Immature natural killer cell (primary cell): ENCODE data around the gene FOXP1. TPM values are rescaled to one million over a fixed set of nuclear protein-coding genes. Genes with fewer than 3 reads are reported as not detected.

Experiments used
- DNase-seq, 3 donors: peaks; one replicate each; pipeline ENCODE4 v3.0.0; 2022; ENCODE audit warnings: mixed read lengths in 1 of 3
- H3K27ac Mint-ChIP-seq, 6 donors: one replicate each; pipeline ENCODE4 v1.8.0; 2020; ENCODE audit warnings: mixed read lengths in 6 of 6, mild to moderate bottlenecking in 5 of 6, inconsistent platforms in 4 of 6, moderate library complexity in 3 of 6
- H3K27me3 Mint-ChIP-seq, 3 donors: one replicate each; pipeline ENCODE4 v1.8.0; 2020 to 2021; ENCODE audit warnings: low read depth in 3 of 3, mild to moderate bottlenecking in 3 of 3, mixed read lengths in 3 of 3, moderate library complexity in 3 of 3, inconsistent platforms in 1 of 3
- H3K36me3 Mint-ChIP-seq, 3 donors: one replicate each; pipeline ENCODE4 v1.8.0; 2020; ENCODE audit warnings: mixed read lengths in 3 of 3, inconsistent platforms in 2 of 3, mild to moderate bottlenecking in 2 of 3
- H3K4me1 Mint-ChIP-seq, 2 donors: one replicate each; pipeline ENCODE4 v1.8.0; 2020; ENCODE audit warnings: inconsistent platforms in 2 of 2, mild to moderate bottlenecking in 2 of 2, mixed read lengths in 2 of 2, moderate library complexity in 1 of 2
- H3K4me3 Mint-ChIP-seq, 5 donors: one replicate each; pipeline ENCODE4 v1.8.0; 2020; ENCODE audit warnings: mild to moderate bottlenecking in 5 of 5, mixed read lengths in 5 of 5, inconsistent platforms in 3 of 5, moderate library complexity in 3 of 5
- H3K9me3 Mint-ChIP-seq, 6 donors: one replicate each; pipeline ENCODE4 v1.8.0; 2020; ENCODE audit warnings: mild to moderate bottlenecking in 6 of 6, mixed read lengths in 6 of 6, inconsistent platforms in 4 of 6, moderate library complexity in 3 of 6
- polyA plus RNA-seq, 3 donors: library from polyadenylated mRNA; unstranded; fragments of 300-500 nt; fragmentation: Illumina TruSeq; gene quantifications; one replicate each; pipeline ENCODE4 v1.2.3, GENCODE V29; 2021

Gene FOXP1
- polyA plus RNA-seq, 3 donors from 2014 or later: 68.2 to 133 (median 84.0) TPM

DNA sequence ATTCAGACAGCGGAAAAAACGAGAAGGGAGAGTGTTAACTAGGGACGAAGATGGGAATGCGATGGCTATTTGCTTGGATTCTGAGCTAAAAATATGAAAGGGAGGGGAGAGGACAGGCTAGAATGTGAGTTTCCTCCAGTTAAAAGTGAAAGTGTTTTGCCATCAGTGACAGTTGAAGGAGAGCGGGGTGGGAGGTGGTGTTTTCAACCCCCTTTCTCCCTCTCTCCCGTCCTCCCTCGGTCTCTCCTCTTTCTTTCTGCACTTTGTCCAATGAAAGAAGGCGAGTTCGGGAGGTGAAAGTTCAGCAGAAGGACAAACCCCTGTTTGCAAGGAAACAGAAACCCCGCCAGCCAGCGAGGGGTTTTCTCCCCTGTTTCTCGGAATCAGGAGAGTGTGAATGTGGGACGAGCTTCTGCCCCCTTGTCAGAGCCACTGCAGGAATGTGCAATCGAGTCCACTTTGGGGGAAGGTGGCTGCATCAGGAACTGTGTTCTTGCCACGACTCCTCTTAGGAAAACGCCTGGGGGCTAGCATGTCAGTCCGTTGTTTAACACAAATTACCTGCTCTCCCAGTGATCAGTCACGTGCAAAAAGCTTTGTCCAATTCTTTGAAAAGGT lies 975 bp upstream of the FOXP1 start:
- Mint-ChIP-seq H3K9me3 (no peaks in the 10 kb centered on the region), H3K27ac (peak overlapping the region; percentile 78 to 93 (median 92)), H3K4me1 (peaks cover 29 to 49% of the 10 kb centered on the region in 2 donors), H3K27me3 (peaks cover 14 to 25% (median 23%) of the 10 kb centered on the region in 3 donors), H3K4me3 (peak overlapping the region; percentile 94 to 97 (median 96)), H3K36me3 (no peaks in the 10 kb centered on the region)
- peak; percentile 36 to 50 (median 43) for DNase-seq

DNA sequence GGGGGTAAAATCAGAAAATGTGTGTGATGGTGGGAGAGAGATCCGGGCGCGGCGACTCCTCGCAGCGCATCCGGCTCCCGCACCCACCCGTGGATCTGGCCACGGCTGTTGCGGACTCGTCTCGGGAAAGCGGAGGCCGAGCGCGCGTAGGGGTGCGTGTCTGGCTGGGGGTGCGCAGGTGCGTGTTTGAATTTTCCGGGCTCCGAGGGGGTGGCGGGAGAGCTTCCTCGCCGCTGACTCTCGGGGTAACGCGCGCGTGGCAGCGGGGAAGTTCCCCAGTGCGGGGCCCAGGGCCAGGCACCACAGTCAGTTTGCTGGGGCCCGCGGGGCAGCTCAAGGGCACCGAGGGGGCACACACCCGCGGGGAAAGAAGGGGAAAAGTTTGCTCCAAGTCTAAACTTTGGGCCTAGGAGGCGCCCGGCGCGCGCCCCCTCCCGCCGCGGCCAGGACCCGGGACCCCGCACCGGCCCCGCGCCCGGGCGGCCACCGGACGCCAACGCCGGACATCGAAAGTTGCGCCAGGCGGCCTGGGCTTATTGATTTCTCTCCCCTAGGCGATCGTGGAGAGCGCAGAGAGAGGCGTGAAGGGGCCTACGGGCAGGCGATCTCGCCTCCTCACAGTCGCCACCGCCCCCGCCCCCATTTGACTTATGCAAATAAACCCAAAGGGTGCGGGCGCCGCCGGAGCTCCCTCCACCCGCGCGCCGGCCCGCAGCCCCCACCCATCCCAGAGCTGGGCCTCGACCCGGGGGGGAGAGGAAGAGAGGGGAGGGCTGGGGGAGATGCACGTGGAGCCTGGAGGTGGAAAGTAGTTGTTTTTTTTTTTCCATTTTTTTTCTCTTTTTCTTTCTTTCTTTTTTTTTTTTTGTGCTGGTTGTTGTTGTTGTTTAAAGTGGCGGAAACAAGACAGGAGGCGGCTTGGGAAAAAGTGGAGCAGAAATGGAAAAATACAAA lies 639 bp downstream of the FOXP1 start:
- peak; percentile 46 to 49 (median 47) for DNase-seq
- Mint-ChIP-seq H3K4me3 (peak overlapping the region; percentile 92 to 96 (median 95)), H3K27me3 (peaks cover 12 to 29% (median 23%) of the 10 kb centered on the region in 3 donors), H3K9me3 (no peaks in the 10 kb centered on the region), H3K4me1 (peaks cover 29 to 49% of the 10 kb centered on the region in 2 donors), H3K27ac (peak overlapping the region; percentile 39 to 91 (median 88)), H3K36me3 (no peaks in the 10 kb centered on the region)

DNA sequence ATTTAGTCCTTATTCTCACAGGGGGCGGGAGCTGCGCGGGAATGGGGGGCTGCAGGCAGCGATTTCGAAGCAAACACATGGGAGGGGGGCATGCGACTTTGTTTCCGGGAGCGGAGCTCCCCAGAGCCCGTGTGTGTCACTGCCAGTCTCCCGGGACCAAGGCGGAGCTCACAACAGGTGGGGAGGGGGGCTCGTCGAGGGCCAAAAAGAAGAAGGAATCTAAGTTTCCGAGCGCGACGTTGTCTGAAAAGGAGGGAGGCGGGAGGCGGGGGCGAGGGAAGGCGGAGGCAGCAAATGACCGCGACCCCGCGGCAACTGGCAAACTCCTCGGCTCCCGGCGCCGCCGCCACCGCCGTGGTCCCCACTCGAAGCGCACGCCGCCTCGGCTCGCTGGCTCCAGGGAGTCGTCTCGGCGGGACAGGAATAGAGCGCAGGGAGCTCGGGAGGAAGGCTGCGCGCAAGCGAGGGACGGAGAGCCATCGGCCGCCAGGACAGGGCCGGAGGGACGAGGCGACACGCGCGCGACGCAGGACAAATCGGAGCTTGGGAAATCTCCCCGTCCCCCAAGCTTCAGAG lies 1.4 kb downstream of the FOXP1 start:
- Mint-ChIP-seq H3K36me3 (peaks cover 1 to 3% (median 2%) of the 10 kb centered on the region in 3 donors), H3K9me3 (no peaks in the 10 kb centered on the region), H3K27me3 (peaks cover 12 to 29% (median 23%) of the 10 kb centered on the region in 3 donors), H3K4me3 (peak overlapping the region; percentile 92 to 96 (median 93)), H3K4me1 (peaks cover 29 to 56% of the 10 kb centered on the region in 2 donors), H3K27ac (peak overlapping the region in 5 of 6 donors; percentile 66 to 78 (median 76))
- DNase-seq: peak; percentile 22 to 28 (median 25)

DNA sequence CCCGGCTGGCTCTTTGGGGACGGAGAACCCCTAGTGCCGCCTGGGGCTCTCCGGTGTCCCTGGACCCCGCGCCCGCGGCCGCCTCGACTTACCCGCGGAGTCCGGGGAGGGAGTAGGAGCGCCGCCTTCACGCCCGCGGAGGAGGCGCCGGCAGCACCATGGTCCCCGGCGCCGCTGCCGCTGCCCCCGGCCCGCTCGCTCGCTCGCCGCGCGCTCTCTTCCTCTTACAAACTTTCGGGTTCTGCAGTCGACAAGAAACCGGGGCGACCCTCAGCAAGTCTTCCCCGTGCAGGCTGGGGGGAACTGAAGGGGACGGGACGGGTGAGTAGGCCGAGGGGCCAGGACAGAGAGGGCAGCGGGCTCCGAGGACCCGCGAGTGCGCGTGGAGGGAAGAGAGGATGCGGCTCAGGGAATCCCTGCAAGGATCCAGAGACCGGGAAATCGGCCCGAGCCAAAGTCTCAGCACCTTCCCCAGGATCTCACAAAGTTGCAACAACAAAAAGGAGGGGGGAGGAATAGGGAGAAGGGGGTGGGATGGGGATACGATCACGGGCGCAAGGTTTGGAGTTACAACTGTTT lies 2.0 kb downstream of the FOXP1 start:
- DNase-seq: peak; percentile 20 to 29 (median 25)
- Mint-ChIP-seq H3K4me1 (peaks cover 29 to 57% of the 10 kb centered on the region in 2 donors), H3K36me3 (peaks cover 3 to 4% (median 4%) of the 10 kb centered on the region in 3 donors), H3K4me3 (peak overlapping the region; percentile 92 to 96 (median 93)), H3K9me3 (no peaks in the 10 kb centered on the region), H3K27ac (peak overlapping the region in 3 of 6 donors; percentile 72 to 78 (median 78)), H3K27me3 (peaks cover 12 to 29% (median 23%) of the 10 kb centered on the region in 3 donors)

DNA sequence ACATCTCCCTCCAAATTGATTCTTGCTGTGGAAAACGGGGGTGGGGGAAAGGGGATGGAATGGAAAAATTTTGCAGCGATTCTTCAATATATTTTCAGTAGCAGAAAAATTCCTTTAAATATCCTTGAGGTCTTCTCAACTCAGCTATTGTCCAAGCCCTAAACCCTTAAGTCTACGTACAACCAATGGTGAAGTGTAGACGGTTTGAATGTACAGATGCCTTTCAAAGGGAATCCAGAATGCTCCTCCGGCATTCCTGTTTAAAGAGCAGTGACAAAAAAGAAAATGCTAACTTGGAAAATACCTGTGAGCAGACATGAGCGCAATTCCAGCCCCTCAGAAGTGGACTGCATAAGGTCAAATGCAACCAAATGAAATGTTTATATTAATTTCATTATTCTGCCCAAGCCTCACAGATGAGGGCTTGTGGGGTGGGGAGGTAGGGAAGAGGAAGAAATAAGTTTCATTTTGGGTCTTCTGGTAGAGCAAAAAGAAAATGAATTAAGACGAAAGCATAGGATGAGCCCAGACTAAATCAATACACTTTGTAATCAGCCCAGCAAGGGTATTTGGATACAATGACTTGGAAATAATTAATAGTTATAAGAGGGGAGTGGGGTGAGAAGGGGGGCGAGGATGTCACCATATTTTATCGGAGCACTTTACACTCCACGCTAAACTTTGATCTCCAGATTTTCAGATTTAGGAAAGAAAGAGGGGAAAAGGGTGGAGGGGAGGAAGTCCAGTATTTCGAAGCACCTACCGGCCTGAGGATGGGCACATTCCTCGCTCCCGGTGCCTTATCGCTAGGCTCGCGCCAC lies 2.7 kb downstream of the FOXP1 start:
- Mint-ChIP-seq H3K9me3 (no peaks in the 10 kb centered on the region), H3K4me3 (peak overlapping the region; percentile 87 to 96 (median 92)), H3K36me3 (peaks cover 3 to 4% (median 4%) of the 10 kb centered on the region in 3 donors), H3K27ac (peak overlapping the region in 3 of 6 donors; percentile 4 to 62 (median 62)), H3K27me3 (peaks cover 12 to 29% (median 23%) of the 10 kb centered on the region in 3 donors), H3K4me1 (peaks cover 25 to 50% of the 10 kb centered on the region in 2 donors)
- no peak for DNase-seq

DNA sequence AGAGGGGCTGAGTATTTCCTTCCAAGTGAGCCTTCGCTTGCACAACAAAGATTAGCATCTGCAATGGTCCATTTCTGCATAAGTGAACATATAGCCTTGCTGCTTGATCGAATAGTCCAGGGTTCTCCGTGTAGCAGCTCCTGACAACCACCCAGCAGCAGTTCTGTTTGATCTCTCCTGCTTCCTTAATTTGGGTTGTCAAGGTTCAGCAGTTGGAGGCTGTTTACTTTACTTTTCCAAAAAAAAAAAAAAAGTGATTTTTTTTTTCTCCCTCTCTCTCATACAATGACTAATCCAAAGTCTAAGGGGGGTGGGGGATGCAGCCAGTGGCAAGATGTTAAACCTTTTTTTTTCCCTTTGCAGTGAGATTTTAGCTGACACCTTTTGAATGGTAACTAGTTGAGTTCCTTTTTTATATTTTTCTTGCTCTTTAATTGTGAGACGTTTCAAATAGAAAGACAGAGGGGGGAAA lies 3.6 kb downstream of the FOXP1 start:
- Mint-ChIP-seq H3K27ac (no peak overlapping the region), H3K36me3 (peaks cover 3 to 12% (median 4%) of the 10 kb centered on the region in 3 donors), H3K9me3 (no peaks in the 10 kb centered on the region), H3K4me3 (peak overlapping the region; percentile 6 to 65 (median 34)), H3K27me3 (peaks cover 12 to 29% (median 23%) of the 10 kb centered on the region in 3 donors), H3K4me1 (peaks cover 20 to 41% of the 10 kb centered on the region in 2 donors)
- no peak for DNase-seq

DNA sequence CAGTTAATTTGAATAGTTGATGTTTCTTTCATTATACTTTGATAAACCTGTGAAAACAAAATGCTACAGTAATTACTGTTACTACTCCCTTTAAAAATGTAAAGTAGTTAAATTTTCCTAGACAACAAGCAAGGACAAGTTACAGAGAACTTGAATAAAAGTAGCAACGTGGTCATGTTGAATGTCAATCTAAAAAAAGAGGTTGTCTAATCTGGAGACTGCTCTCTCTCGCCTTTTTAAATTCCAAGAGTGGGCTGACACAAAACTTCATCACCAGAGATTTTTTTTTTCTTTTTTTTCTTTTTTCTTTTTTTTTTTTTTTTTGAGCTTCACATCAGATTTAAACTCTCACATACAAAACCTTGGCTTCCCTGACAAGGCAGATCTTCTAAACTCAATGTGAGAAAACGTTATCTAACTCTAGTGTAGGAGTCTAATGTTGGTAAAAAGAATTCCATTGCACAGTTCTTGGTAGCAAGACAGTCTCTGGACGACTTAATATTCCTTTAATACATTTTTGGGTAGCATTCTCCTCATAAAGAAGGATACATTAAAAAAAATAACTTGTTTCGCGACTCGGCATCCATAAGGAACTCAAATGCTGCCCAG lies 4.1 kb downstream of the FOXP1 start:
- no peak overlapping the region for H3K27ac Mint-ChIP-seq
- H3K36me3 Mint-ChIP-seq: peaks cover 3 to 12% (median 4%) of the 10 kb centered on the region in 3 donors
- H3K9me3 Mint-ChIP-seq: no peaks in the 10 kb centered on the region
- H3K27me3 Mint-ChIP-seq: peaks cover 12 to 27% (median 21%) of the 10 kb centered on the region in 3 donors
- peaks cover 15 to 36% of the 10 kb centered on the region in 2 donors for H3K4me1 Mint-ChIP-seq
- no peak for DNase-seq
- peak overlapping the region in 2 of 5 donors; percentile 17 to 18 for H3K4me3 Mint-ChIP-seq

DNA sequence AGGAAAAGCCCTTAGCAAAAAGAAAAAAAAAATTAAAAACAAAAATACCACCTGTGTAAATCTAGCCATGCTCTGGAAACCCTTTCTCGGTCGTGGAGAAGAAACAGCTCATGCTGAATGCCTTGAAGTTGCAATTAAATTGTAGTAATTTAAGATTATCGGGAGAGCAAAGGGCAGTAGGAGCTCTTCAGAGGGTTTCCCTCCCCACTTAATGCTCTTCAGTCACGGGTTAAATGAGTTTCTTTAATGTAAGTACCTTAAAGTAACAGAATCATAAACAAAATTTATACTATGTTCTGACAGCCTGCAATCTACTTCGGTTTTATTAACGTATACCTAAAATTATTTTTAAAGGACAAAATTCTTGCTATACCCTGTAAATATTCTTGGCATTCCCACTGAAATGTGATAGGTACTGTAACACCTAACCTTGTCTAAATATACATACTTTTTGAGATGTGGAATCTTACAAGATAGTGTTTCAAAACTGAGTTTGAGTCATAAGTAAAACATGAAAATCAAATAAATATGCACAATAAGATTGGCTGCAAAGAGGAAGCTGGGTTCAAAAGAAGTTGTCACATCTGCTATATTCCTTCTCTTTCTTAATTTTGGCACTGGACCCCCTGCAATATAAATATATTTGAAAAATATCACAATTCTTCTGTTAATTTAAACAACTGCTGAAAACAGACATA lies 5.3 kb downstream of the FOXP1 start:
- H3K36me3 Mint-ChIP-seq: peaks cover 3 to 12% (median 4%) of the 10 kb centered on the region in 3 donors

DNA sequence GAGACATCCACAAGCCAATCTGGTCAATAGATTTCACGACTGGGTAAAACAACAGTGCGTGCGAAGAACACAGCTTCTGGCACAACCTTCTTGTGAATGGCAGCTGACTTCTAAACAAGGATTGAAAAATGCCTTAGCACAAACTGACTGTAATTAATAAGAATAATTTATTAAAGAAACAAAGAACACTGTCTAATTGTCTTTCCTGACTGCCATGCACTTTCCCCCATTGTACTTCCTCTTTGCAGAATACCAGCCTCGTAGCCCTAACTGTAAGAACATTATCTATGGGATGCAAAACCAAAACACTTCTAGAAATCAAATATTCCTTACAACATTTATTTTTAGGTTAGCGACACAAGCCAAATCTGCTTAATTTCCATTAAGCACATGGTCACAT lies 6.5 kb downstream of the FOXP1 start:
- Mint-ChIP-seq H3K27me3 (peaks cover 8 to 20% (median 9%) of the 10 kb centered on the region in 3 donors), H3K4me3 (peak overlapping the region in 2 of 5 donors; percentile 12 to 54), H3K36me3 (peaks cover 3 to 12% (median 4%) of the 10 kb centered on the region in 3 donors), H3K27ac (no peak overlapping the region), H3K4me1 (peaks cover 10 to 30% of the 10 kb centered on the region in 2 donors), H3K9me3 (no peaks in the 10 kb centered on the region)
- no peak for DNase-seq

More for the DNA sequence above, 5.3 kb downstream of the FOXP1 start:
- Mint-ChIP-seq H3K9me3 (no peaks in the 10 kb centered on the region), H3K27ac (no peak overlapping the region), H3K27me3 (peaks cover 9 to 24% (median 12%) of the 10 kb centered on the region in 3 donors), H3K4me1 (peaks cover 11 to 31% of the 10 kb centered on the region in 2 donors), H3K4me3 (no peak overlapping the region)
- no peak for DNase-seq

DNA sequence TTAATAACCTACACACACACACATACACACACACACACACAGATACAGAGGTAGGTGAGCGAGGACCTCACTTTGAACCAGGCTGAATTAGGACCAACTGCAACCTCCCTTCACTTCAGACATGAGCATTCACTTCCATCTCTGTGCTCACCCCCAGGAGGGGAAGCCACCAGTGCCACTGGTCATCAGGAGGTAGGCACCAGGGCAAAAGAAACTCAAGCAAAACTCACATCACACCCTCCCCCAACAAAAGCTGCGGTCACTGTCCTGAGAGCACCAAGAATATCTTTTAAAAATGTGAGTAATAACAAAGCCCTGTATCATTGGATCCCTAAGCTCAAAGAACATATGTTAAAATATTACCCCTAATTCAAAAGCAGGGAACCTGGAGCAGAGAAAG lies 8.1 kb downstream of the FOXP1 start:
- Mint-ChIP-seq H3K4me3 (no peak overlapping the region), H3K27ac (no peak overlapping the region), H3K4me1 (peaks cover 0 to 16% of the 10 kb centered on the region in 2 donors), H3K9me3 (no peaks in the 10 kb centered on the region), H3K36me3 (peaks cover 3 to 12% (median 7%) of the 10 kb centered on the region in 3 donors), H3K27me3 (peaks cover 0 to 11% (median 0%) of the 10 kb centered on the region in 3 donors)
- DNase-seq: no peak

DNA sequence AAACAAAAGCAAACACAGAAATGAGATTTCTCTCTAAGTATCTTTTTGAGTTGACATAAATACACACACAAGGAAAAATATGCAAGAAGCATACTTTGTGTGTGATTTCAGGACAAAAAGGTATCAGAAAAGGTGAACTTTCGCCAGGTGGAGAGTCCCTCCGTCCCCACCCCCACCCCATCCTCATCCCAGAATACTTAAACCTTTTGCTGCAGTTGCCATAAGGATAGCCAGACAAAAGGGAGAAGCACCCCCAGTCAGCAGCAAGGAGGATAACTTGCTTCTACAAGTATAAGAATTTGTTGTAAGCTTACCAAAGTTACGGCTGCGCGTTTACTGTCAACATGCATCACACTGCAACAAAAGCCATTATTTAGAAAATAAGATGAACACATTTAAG lies 10.3 kb downstream of the FOXP1 start:
- no peak overlapping the region for H3K27ac Mint-ChIP-seq
- no peak overlapping the region for H3K4me3 Mint-ChIP-seq
- no peaks in the 10 kb centered on the region for H3K9me3 Mint-ChIP-seq
- H3K36me3 Mint-ChIP-seq: peaks cover 3 to 12% (median 7%) of the 10 kb centered on the region in 3 donors
- H3K27me3 Mint-ChIP-seq: no peaks in the 10 kb centered on the region
- peaks cover 0 to 10% of the 10 kb centered on the region in 2 donors for H3K4me1 Mint-ChIP-seq
- DNase-seq: no peak
